Lung (tissue), 12 donors: Measurements from ENCODE around the gene MIPEP. TPM values are rescaled to one million over a fixed set of nuclear protein-coding genes. Genes with fewer than 3 reads are reported as not detected.

Source experiments
- ATAC-seq: fragments of 200-7000 bp; cut with Tn5 transposase; one replicate; pipeline ENCODE4 v1.9.1; 2020; ENCODE audit warnings: moderate number of reproducible peaks; ENCODE audit not compliant: insufficient read depth, low FRiP score
- DNase-seq, 3 donors: peaks; one replicate each; pipeline ENCODE4 v3.0.0-alpha.2; 2013 to 2017
- H3K27ac ChIP-seq, 2 donors: one replicate each; pipeline ENCODE4 v1.5.1; 2013; ENCODE audit warnings: mild to moderate bottlenecking in 2 of 2, moderate library complexity in 2 of 2, control low read depth in 1 of 2, inconsistent platforms in 1 of 2, low read depth in 1 of 2, low read length in 1 of 2
- H3K27me3 ChIP-seq, 3 donors: one replicate each; pipeline ENCODE4 v1.5.1; 2013; ENCODE audit warnings: low read length in 2 of 3; ENCODE audit not compliant: control insufficient read depth in 3 of 3, insufficient read depth in 3 of 3
- H3K36me3 ChIP-seq, 4 donors: one replicate each; pipeline ENCODE4 v1.5.1; 2013; ENCODE audit warnings: low read length in 4 of 4, mild to moderate bottlenecking in 1 of 4, moderate library complexity in 1 of 4; ENCODE audit not compliant: control insufficient read depth in 4 of 4, insufficient read depth in 4 of 4
- H3K4me1 ChIP-seq, 5 donors: one replicate each; pipeline ENCODE4 v1.5.1; 2013; ENCODE audit warnings: low read length in 5 of 5, mild to moderate bottlenecking in 2 of 5, moderate library complexity in 1 of 5; ENCODE audit not compliant: control insufficient read depth in 5 of 5, insufficient read depth in 5 of 5
- H3K4me3 ChIP-seq: one replicate; pipeline ENCODE4 v1.5.1; 2013; ENCODE audit warnings: mild to moderate bottlenecking, control low read depth, moderate library complexity
- H3K9ac ChIP-seq, 2 donors: one replicate each; pipeline ENCODE4 v1.5.1; 2013; ENCODE audit warnings: low read length in 2 of 2, control low read depth in 1 of 2; ENCODE audit not compliant: insufficient read depth in 1 of 2
- H3K9me3 ChIP-seq, 4 donors: one replicate each; pipeline ENCODE4 v1.5.1; 2013; ENCODE audit warnings: low read length in 3 of 4, mild to moderate bottlenecking in 1 of 4, moderate library complexity in 1 of 4; ENCODE audit not compliant: control insufficient read depth in 4 of 4, insufficient read depth in 3 of 4
- CTCF ChIP-seq: IDR thresholded peaks from 2 replicates; pipeline ENCODE4 v1.5.1; 2012; ENCODE audit warnings: mild to moderate bottlenecking; ENCODE audit errors: control extremely low read depth, extremely low read depth
- WGBS, 2 donors: extraction: QIAGEN DNeasy Blood & Tissue Kit; methylation state at CpG; one replicate each; pipeline ENCODE4 v1.1.7; 2013; 5-methylcytosine and 5-hydroxymethylcytosine counted together
- polyA plus RNA-seq, 2 donors: library from polyadenylated mRNA; stranded (reverse); fragments of 200-250 nt; gene quantifications; one replicate each; pipeline ENCODE4 v1.2.1, GENCODE V29; 2013
- total RNA-seq, 2 donors: library from RNA; depleted of rRNA in 1 of 2; stranded (reverse); fragments of >200 nt in 1 of 2; gene quantifications; one replicate each; pipeline ENCODE4 v1.2.1, GENCODE V29; 2014 to 2021
- donor health status: control.
- donor health status: control.
- donor health status: Bipolar disorder and iron deficiency.
- donor health status: healthy.
- donor health status: DM: yes; HTN: yes; CAD: no.

The MIPEP gene
- total and polyA plus RNA-seq, 4 donors: 12.9 to 35.1 (median 25.3) TPM

GRCh38 chr13:23786607-23787006, 102.6 kb downstream of the MIPEP start:
- peaks cover 0 to 19% (median 5%) of the 10 kb centered on the region in 5 donors for H3K4me1 ChIP-seq
- no peak for ATAC-seq
- no peak for TF ChIP-seq CTCF
- H3K9ac ChIP-seq: no peak overlapping the region
- H3K27ac ChIP-seq: no peak overlapping the region
- H3K27me3 ChIP-seq: no peaks in the 10 kb centered on the region
- H3K4me3 ChIP-seq: no peak overlapping the region
- DNase-seq: no peak
- H3K9me3 ChIP-seq: no peaks in the 10 kb centered on the region
- no peaks in the 10 kb centered on the region for H3K36me3 ChIP-seq
- WGBS, 2 donors: 71 to 82% methylated on average over 3 of the region's 3 CpGs

- H3K27me3 ChIP-seq: no peaks in the 10 kb centered on the region
- peak; percentile 72 for ATAC-seq
- H3K36me3 ChIP-seq: no peaks in the 10 kb centered on the region
- no peak for TF ChIP-seq CTCF
- peaks cover 0 to 38% (median 14%) of the 10 kb centered on the region in 5 donors for H3K4me1 ChIP-seq
- H3K9ac ChIP-seq: peak overlapping the region in 1 of 2 donors; percentile 17
- 50 to 76% methylated on average over 1 of the region's 1 CpG for WGBS, 2 donors
- H3K9me3 ChIP-seq: no peaks in the 10 kb centered on the region
- peak in 2 of 3 donors; percentile 68 for DNase-seq
- no peak overlapping the region for H3K27ac ChIP-seq
- H3K4me3 ChIP-seq: no peak overlapping the region
Observed at GRCh38 chr13:23778879-23779278, 110.3 kb downstream of the MIPEP start.

GRCh38 chr13:23778002-23778652, 111.1 kb downstream of the MIPEP start:
- WGBS, 2 donors: 44 to 77% methylated on average over 2 of the region's 2 CpGs
- Histone ChIP-seq H3K27ac (no peak overlapping the region), H3K4me1 (peaks cover 0 to 38% (median 14%) of the 10 kb centered on the region in 5 donors), H3K9me3 (no peaks in the 10 kb centered on the region), H3K27me3 (no peaks in the 10 kb centered on the region), H3K9ac (no peak overlapping the region), H3K36me3 (no peaks in the 10 kb centered on the region), H3K4me3 (no peak overlapping the region)
- no peak for ATAC-seq
- no peak for TF ChIP-seq CTCF
- DNase-seq: peak; percentile 86 to 98 (median 97)

- no peak for ATAC-seq
- 37 to 45% methylated on average over 1 of the region's 1 CpG for WGBS, 2 donors
- H3K9me3 ChIP-seq: no peaks in the 10 kb centered on the region
- no peak for TF ChIP-seq CTCF
- no peak overlapping the region for H3K4me3 ChIP-seq
- no peak overlapping the region for H3K27ac ChIP-seq
- H3K9ac ChIP-seq: no peak overlapping the region
- H3K36me3 ChIP-seq: no peaks in the 10 kb centered on the region
- DNase-seq: no peak
- peaks cover 0 to 38% (median 14%) of the 10 kb centered on the region in 5 donors for H3K4me1 ChIP-seq
- no peaks in the 10 kb centered on the region for H3K27me3 ChIP-seq
Observed at GRCh38 chr13:23777575-23777870, 111.7 kb downstream of the MIPEP start.
